ENCODE results near the gene SCNN1A. TPM values are rescaled to one million over a fixed set of nuclear protein-coding genes. Genes with fewer than 3 reads are reported as not detected.
A peak's percentile ranks its signal among the peaks of the same experiment; 100 is the strongest.

The SCNN1A gene
- total RNA-seq, 1 experiment from 2014 or later = 136 TPM

DNA sequence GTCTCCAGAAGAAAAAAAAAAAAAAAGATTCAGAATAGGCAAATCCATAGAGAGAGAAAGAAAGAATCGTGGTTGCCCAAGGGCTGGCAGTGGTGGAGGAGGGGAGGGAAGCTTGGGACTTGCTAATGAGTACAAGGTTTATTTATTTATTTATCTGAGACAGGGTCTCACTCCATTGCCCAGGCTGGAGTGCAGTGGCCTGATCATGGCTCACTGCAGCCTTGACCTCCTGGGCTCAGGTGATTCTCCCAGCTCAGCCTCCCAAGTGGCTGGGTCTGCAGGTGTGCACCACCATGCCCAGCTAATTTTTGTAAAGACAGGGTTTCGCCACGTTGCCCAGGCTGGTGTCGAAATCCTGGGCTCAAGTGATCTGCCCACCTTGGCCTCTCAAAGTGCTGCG lies 23.7 kb downstream of the SCNN1A start:
- no peak for DNase-seq (ENCODE audit: unreplicated experiment)
- Mint-ChIP-seq H3K4me1 (ENCODE audit: insufficient read depth, unreplicated experiment) (peaks cover 12% of the 10 kb centered on the region), H3K27ac (ENCODE audit: low read depth, unreplicated experiment) (no peak overlapping the region), H3K4me3 (ENCODE audit: unreplicated experiment) (no peak overlapping the region), H3K27me3 (ENCODE audit: insufficient read depth, unreplicated experiment) (no peaks in the 10 kb centered on the region), H3K36me3 (ENCODE audit: insufficient read depth, unreplicated experiment) (peaks cover 100% of the 10 kb centered on the region), H3K9me3 (ENCODE audit: unreplicated experiment) (no peaks in the 10 kb centered on the region)
- no TSS peak for BruUV-seq (replicated peaks)
- no peak for TF ChIP-seq CTCF (IDR thresholded peaks at IDR 0.05; ENCODE audit: unreplicated experiment)
- ChIA-PET CTCF (interaction anchor here (0.6 to 1.5 kb wide), 3 partner anchors 12 to 364 kb away, joined by 3 to 7 read pairs (median 4); no protein-coding TSS in a partner anchor), POLR2A (interaction anchor here (0.7 to 24.1 kb wide), 5 partner anchors 9 to 183 kb away, joined by 3 to 739 read pairs (median 7); partner anchors contain the start of genes GAPDH, LTBR, SCNN1A and TNFRSF1A)
- intact Hi-C loops (cut with micrococcal nuclease) = no loop called here

- intact Hi-C loops (cut with micrococcal nuclease) = no loop called here
- ChIA-PET CTCF (interaction anchor here (0.5 to 1.4 kb wide), 6 partner anchors 10 to 80 kb away, joined by 3 to 5 read pairs (median 4); no protein-coding TSS in a partner anchor), POLR2A (interaction anchor here (1.2 to 24.1 kb wide), 4 partner anchors 8 to 30 kb away, joined by 3 to 739 read pairs (median 26); partner anchors contain the start of genes LTBR and SCNN1A)
- BruUV-seq (replicated peaks) = no TSS peak
- H3K27ac Mint-ChIP-seq (ENCODE audit: low read depth, unreplicated experiment) = no peak overlapping the region
- H3K4me1 Mint-ChIP-seq (ENCODE audit: insufficient read depth, unreplicated experiment) = peaks cover 36% of the 10 kb centered on the region
- H3K4me3 Mint-ChIP-seq (ENCODE audit: unreplicated experiment) = no peak overlapping the region
- no peak for TF ChIP-seq CTCF (IDR thresholded peaks at IDR 0.05; ENCODE audit: unreplicated experiment)
- H3K36me3 Mint-ChIP-seq (ENCODE audit: insufficient read depth, unreplicated experiment) = peaks cover 91% of the 10 kb centered on the region
- H3K27me3 Mint-ChIP-seq (ENCODE audit: insufficient read depth, unreplicated experiment) = no peaks in the 10 kb centered on the region
- no peak for DNase-seq (ENCODE audit: unreplicated experiment)
- no peaks in the 10 kb centered on the region for H3K9me3 Mint-ChIP-seq (ENCODE audit: unreplicated experiment)
These were observed 27.7 kb downstream of the SCNN1A start for GRCh38 chr12:6347367-6348338.

DNA sequence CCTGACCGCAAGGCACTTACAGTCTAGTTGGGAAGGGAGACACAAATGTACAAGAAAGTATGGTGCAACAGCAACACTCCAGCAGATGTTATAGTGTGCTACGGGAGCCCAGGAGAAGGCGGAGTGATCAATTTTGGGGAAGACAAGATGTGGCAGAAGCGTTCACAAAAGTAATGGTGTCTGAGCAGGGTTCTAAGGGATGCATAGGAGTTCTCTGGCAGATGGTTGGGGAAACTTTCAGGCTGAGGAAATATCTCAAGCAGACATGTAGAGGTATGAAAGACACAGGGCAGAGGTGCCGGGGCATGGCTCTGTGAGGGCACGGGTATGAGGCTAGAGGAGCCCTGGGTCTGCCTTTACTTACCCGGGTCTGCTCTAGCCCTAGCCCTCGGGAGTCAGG lies 28.4 kb downstream of the SCNN1A start:
- Mint-ChIP-seq H3K9me3 (ENCODE audit: unreplicated experiment) (no peaks in the 10 kb centered on the region), H3K27me3 (ENCODE audit: insufficient read depth, unreplicated experiment) (no peaks in the 10 kb centered on the region), H3K4me3 (ENCODE audit: unreplicated experiment) (no peak overlapping the region), H3K27ac (ENCODE audit: low read depth, unreplicated experiment) (peak overlapping the region; percentile 39), H3K36me3 (ENCODE audit: insufficient read depth, unreplicated experiment) (peaks cover 87% of the 10 kb centered on the region), H3K4me1 (ENCODE audit: insufficient read depth, unreplicated experiment) (peaks cover 43% of the 10 kb centered on the region)
- ChIA-PET POLR2A (interaction anchor here (1.2 to 24.1 kb wide), 6 partner anchors 9 to 31 kb away, joined by 3 to 739 read pairs (median 16); partner anchors contain the start of genes LTBR and SCNN1A), CTCF (interaction anchor here (0.9 to 1.5 kb wide), 3 partner anchors 10 to 27 kb away, joined by 3 to 5 read pairs (median 4); no protein-coding TSS in a partner anchor)
- DNase-seq (ENCODE audit: unreplicated experiment) = no peak
- TSS peak; percentile 72 for BruUV-seq (replicated peaks)
- intact Hi-C loops (cut with micrococcal nuclease) = no loop called here
- TF ChIP-seq CTCF (IDR thresholded peaks at IDR 0.05; ENCODE audit: unreplicated experiment) = no peak

Data from MCF 10A (cell line).